GM23338 (cell line): ENCODE data around the gene CSH2. TPM values are rescaled to one million over a fixed set of nuclear protein-coding genes. Genes with fewer than 3 reads are reported as not detected.
"Not testable (repeated sequence)": the region's sequence is repeated elsewhere in the genome, so short reads cannot be mapped to it uniquely, and the experiment has no call there.

Experiments
- ATAC-seq: fragments of 200-7000 bp; cut with Tn5 transposase; 3 replicates; pipeline ENCODE4 v1.9.1; 2020
- DNase-seq: peaks from one replicate; pipeline ENCODE4 v3.0.0-alpha.2; 2015; ENCODE audit warnings: low spot score
- H2AFZ ChIP-seq: fragments of 200-600 bp; sonication (generic); 2 replicates; pipeline ENCODE4 v1.8.0; 2016; ENCODE audit warnings: antibody characterized with exemption, mild to moderate bottlenecking, moderate library complexity
- H3F3A ChIP-seq: fragments of 200-600 bp; sonication (generic); replicated peaks from 2 replicates; pipeline ENCODE4 v1.8.0; 2017; ENCODE audit warnings: antibody characterized with exemption, mixed run types, low read depth
- H3K27ac ChIP-seq: fragments of 200-600 bp; sonication (generic); 2 replicates; pipeline ENCODE4 v1.6.1; 2016; ENCODE audit warnings: low read depth
- H3K27me3 ChIP-seq: fragments of 200-600 bp; sonication (generic); 2 replicates; pipeline ENCODE4 v1.8.0; 2016; ENCODE audit warnings: mild to moderate bottlenecking, mixed run types, moderate library complexity; ENCODE audit not compliant: insufficient read depth
- H3K36me3 ChIP-seq: fragments of 200-600 bp; sonication (generic); 2 replicates; pipeline ENCODE4 v1.8.0; 2016; ENCODE audit warnings: mild to moderate bottlenecking; ENCODE audit not compliant: insufficient read depth
- H3K4me1 ChIP-seq: fragments of 200-600 bp; sonication (generic); 2 replicates; pipeline ENCODE4 v1.8.0; 2016; ENCODE audit warnings: mild to moderate bottlenecking, moderate library complexity; ENCODE audit not compliant: insufficient read depth
- H3K4me2 ChIP-seq: fragments of 200-600 bp; sonication (generic); 2 replicates; pipeline ENCODE4 v1.7.1; 2017; ENCODE audit warnings: mixed run types
- H3K4me3 ChIP-seq: fragments of 200-600 bp; sonication (generic); 2 replicates; pipeline ENCODE4 v1.6.1; 2016; ENCODE audit warnings: mixed run types
- H3K79me2 ChIP-seq: fragments of 200-600 bp; sonication (generic); replicated peaks from 2 replicates; pipeline ENCODE4 v1.8.0; 2017; ENCODE audit warnings: mild to moderate bottlenecking; ENCODE audit not compliant: insufficient read depth
- H3K9me2 ChIP-seq: fragments of 200-600 bp; sonication (generic); 2 replicates; pipeline ENCODE4 v1.8.0; 2017; ENCODE audit not compliant: insufficient read depth
- H4K20me1 ChIP-seq: fragments of 200-600 bp; sonication (generic); replicated peaks from 2 replicates; pipeline ENCODE4 v1.8.0; 2017; ENCODE audit warnings: mild to moderate bottlenecking; ENCODE audit not compliant: insufficient read depth
- H3K27ac Mint-ChIP-seq: 2 replicates; pipeline ENCODE4 v1.8.0; 2020; ENCODE audit warnings: inconsistent platforms, mild to moderate bottlenecking, moderate library complexity, mixed read lengths
- H3K27me3 Mint-ChIP-seq: 3 replicates; pipeline ENCODE4 v1.8.0; 2022; ENCODE audit warnings: low read depth, mild to moderate bottlenecking, moderate library complexity, mixed read lengths, inconsistent platforms; ENCODE audit not compliant: insufficient read depth, poor library complexity
- H3K36me3 Mint-ChIP-seq: 3 replicates; pipeline ENCODE4 v1.8.0; 2021; ENCODE audit warnings: low read depth, mild to moderate bottlenecking, inconsistent platforms, moderate library complexity, mixed read lengths
- H3K4me1 Mint-ChIP-seq: 3 replicates; pipeline ENCODE4 v1.8.0; 2020; ENCODE audit warnings: mild to moderate bottlenecking, inconsistent platforms, mixed read lengths
- H3K4me3 Mint-ChIP-seq: 3 replicates; pipeline ENCODE4 v1.8.0; 2021; ENCODE audit warnings: moderate library complexity, mild to moderate bottlenecking, inconsistent platforms, mixed read lengths
- H3K9me3 Mint-ChIP-seq: 3 replicates; pipeline ENCODE4 v1.8.0; 2020; ENCODE audit warnings: moderate library complexity, mild to moderate bottlenecking, inconsistent platforms, mixed read lengths
- EZH2phosphoT487 ChIP-seq: fragments of 200-600 bp; sonication (generic); IDR thresholded peaks from one replicate; pipeline ENCODE4 v1.8.1; 2018; ENCODE audit warnings: antibody characterized with exemption; ENCODE audit not compliant: unreplicated experiment
- POLR2AphosphoS5 ChIP-seq: IDR thresholded peaks from 2 replicates; pipeline ENCODE4 v1.6.1; 2016; ENCODE audit warnings: antibody characterized with exemption, low read depth
- ZNF331 ChIP-seq: fragments of 250-450 bp; sonication (Bioruptor Pico); IDR thresholded peaks from 2 replicates; pipeline ENCODE4 v1.5.0; 2020; ENCODE audit warnings: low read depth, mild to moderate bottlenecking, moderate library complexity
- polyA plus RNA-seq: library from polyadenylated mRNA; unstranded; fragments of >200 nt; fragmentation: Nextera tagmentation; extraction: Ambion mirVana; gene quantifications from 2 replicates; pipeline ENCODE4 v1.2.1, GENCODE V29; 2016
- total RNA-seq: library from RNA; depleted of rRNA; stranded (reverse); fragments of >200 nt; shearing (Covaris generic); gene quantifications from 2 replicates; pipeline ENCODE4 v1.2.3, GENCODE V29; 2014
- TF ChIP-seq, protein P1 (sequence below): fragments of 250-450 bp; sonication (Bioruptor Pico); IDR thresholded peaks from 2 replicates; pipeline ENCODE4 v1.5.0; 2020; ENCODE audit warnings: mild to moderate bottlenecking, moderate library complexity

The CSH2 gene
- total and polyA plus RNA-seq, 2 experiments from 2014 or later = 0.37 TPM; not detected in 1

DNA sequence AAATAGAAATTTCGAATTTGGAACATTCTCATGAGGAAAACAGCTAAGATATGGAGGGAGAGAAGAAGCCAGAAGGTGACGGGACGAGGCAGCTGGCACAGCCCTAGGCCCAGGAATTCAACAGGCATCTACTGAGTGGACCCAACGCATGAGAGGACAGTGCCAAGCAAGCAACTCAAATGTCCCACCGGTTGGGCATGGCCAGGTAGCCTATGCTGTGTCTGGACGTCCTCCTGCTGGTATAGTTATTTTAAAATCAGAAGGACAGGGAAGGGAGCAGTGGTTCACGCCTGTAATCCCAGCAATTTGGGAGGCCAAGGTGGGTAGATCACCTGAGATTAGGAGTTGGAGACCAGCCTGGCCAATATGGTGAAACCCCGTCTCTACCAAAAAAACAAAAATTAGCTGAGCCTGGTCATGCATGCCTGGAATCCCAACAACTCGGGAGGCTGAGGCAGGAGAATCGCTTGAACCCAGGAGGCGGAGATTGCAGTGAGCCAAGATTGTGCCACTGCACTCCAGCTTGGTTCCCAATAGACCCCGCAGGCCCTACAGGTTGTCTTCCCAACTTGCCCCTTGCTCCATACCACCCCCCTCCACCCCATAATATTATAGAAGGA is 43.2 kb upstream of the CSH2 start (continued):
- TF ChIP-seq, protein P1, sequence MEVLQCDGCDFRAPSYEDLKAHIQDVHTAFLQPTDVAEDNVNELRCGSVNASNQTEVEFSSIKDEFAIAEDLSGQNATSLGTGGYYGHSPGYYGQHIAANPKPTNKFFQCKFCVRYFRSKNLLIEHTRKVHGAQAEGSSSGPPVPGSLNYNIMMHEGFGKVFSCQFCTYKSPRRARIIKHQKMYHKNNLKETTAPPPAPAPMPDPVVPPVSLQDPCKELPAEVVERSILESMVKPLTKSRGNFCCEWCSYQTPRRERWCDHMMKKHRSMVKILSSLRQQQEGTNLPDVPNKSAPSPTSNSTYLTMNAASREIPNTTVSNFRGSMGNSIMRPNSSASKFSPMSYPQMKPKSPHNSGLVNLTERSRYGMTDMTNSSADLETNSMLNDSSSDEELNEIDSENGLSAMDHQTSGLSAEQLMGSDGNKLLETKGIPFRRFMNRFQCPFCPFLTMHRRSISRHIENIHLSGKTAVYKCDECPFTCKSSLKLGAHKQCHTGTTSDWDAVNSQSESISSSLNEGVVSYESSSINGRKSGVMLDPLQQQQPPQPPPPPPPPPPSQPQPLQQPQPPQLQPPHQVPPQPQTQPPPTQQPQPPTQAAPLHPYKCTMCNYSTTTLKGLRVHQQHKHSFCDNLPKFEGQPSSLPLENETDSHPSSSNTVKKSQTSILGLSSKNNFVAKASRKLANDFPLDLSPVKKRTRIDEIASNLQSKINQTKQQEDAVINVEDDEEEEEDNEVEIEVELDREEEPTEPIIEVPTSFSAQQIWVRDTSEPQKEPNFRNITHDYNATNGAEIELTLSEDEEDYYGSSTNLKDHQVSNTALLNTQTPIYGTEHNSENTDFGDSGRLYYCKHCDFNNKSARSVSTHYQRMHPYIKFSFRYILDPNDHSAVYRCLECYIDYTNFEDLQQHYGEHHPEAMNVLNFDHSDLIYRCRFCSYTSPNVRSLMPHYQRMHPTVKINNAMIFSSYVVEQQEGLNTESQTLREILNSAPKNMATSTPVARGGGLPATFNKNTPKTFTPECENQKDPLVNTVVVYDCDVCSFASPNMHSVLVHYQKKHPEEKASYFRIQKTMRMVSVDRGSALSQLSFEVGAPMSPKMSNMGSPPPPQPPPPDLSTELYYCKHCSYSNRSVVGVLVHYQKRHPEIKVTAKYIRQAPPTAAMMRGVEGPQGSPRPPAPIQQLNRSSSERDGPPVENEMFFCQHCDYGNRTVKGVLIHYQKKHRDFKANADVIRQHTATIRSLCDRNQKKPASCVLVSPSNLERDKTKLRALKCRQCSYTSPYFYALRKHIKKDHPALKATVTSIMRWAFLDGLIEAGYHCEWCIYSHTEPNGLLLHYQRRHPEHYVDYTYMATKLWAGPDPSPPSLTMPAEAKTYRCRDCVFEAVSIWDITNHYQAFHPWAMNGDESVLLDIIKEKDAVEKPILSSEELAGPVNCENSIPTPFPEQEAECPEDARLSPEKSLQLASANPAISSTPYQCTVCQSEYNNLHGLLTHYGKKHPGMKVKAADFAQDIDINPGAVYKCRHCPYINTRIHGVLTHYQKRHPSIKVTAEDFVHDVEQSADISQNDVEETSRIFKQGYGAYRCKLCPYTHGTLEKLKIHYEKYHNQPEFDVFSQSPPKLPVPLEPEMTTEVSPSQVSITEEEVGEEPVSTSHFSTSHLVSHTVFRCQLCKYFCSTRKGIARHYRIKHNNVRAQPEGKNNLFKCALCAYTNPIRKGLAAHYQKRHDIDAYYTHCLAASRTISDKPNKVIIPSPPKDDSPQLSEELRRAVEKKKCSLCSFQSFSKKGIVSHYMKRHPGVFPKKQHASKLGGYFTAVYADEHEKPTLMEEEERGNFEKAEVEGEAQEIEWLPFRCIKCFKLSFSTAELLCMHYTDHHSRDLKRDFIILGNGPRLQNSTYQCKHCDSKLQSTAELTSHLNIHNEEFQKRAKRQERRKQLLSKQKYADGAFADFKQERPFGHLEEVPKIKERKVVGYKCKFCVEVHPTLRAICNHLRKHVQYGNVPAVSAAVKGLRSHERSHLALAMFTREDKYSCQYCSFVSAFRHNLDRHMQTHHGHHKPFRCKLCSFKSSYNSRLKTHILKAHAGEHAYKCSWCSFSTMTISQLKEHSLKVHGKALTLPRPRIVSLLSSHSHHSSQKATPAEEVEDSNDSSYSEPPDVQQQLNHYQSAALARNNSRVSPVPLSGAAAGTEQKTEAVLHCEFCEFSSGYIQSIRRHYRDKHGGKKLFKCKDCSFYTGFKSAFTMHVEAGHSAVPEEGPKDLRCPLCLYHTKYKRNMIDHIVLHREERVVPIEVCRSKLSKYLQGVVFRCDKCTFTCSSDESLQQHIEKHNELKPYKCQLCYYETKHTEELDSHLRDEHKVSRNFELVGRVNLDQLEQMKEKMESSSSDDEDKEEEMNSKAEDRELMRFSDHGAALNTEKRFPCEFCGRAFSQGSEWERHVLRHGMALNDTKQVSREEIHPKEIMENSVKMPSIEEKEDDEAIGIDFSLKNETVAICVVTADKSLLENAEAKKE = no peak

DNA sequence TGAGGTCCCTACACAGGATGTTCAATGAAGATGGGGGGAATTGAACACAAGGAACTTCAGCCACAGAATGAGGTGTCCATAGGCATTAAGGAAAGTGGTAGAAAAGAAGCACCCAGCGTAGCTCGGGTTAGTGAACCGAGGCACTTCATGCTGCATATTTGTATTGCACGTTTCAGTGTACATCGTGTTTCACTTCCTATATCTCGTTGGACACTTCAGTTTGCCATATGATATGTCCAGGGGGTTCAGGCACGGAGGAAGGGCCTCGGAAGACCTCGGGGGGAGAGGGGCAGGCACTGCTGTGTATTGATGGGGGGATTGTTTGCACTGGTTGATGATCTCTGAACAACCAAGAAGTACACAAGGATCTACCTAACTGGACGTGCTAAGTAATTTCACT is 42.3 kb upstream of the CSH2 start:
- not testable (repeated sequence) for H3K9me3 Mint-ChIP-seq, H3K79me2 ChIP-seq, H3K9me2 ChIP-seq, H3K4me2 ChIP-seq, H2AFZ ChIP-seq, H3K4me3 ChIP-seq, H3F3A ChIP-seq, H3K27me3 ChIP-seq, H3K27ac Mint-ChIP-seq, DNase-seq, ATAC-seq, H3K4me3 Mint-ChIP-seq, H4K20me1 ChIP-seq, H3K4me1 ChIP-seq, H3K27ac ChIP-seq, H3K36me3 ChIP-seq, H3K36me3 Mint-ChIP-seq
- H3K4me1 Mint-ChIP-seq = peaks cover 30% of the 10 kb centered on the region
- peaks cover 25% of the 10 kb centered on the region for H3K27me3 Mint-ChIP-seq

DNA sequence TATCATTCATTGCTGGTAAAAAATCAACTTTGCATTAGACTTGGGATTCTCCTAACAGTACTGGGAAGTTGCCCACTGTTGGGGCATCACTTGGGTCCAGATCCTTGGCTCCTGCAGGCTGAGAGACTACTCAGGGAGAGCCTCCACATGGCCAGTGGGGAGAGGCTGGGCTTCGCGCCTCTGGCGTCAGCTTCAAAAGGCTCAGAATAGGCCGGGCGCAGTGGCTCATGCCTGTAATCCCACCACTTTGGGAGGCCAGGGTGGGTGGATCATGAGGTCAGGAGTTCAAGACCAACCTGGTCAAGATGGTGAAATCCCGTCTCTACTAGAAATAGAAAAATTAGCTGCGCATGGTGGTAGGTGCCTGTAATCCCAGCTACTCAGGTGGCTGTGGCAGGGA is 41.0 kb upstream of the CSH2 start:
- Mint-ChIP-seq H3K4me3 (no peak overlapping the region), H3K36me3 (no peaks in the 10 kb centered on the region), H3K4me1 (peaks cover 29% of the 10 kb centered on the region), H3K27ac (no peak overlapping the region), H3K27me3 (peaks cover 21% of the 10 kb centered on the region), H3K9me3 (no peaks in the 10 kb centered on the region)
- Histone ChIP-seq H3K4me1 (peaks cover 2% of the 10 kb centered on the region; the same call in 1 of the 2 replicates), H3K36me3 (no peaks in the 10 kb centered on the region), H2AFZ (no peak overlapping the region), H4K20me1 (no peaks in the 10 kb centered on the region), H3K9me2 (no peaks in the 10 kb centered on the region), H3K27ac (no peak overlapping the region), H3K79me2 (no peaks in the 10 kb centered on the region), H3F3A (no peaks in the 10 kb centered on the region), H3K27me3 (no peaks in the 10 kb centered on the region), H3K4me2 (no peak overlapping the region), H3K4me3 (no peak overlapping the region)
- DNase-seq (no peak), ATAC-seq (no peak)
- TF ChIP-seq EZH2phosphoT487 = no peak
- no peak for TF ChIP-seq POLR2AphosphoS5
- no peak for TF ChIP-seq ZNF331 (CRISPR knock-in tag)
- TF ChIP-seq, protein P1 = no peak
